HG02588 (cell line): ENCODE results near the gene ENO3.

ENCODE experiments used
- ATAC-seq: cut with Tn5 transposase; IDR thresholded peaks from one replicate; pipeline ENCODE4 v1.9.1; 2021; ENCODE audit warnings: mild to moderate bottlenecking, moderate library complexity; ENCODE audit not compliant: unreplicated experiment

ENO3 gene

GRCh38 chr17:5003214-5003867 is 52.4 kb downstream of the ENO3 start:
- no peak for ATAC-seq
